T-helper 9 cell (primary cell): ENCODE results near the gene TMEM131.
"Not testable (repeated sequence)": the region's sequence is repeated elsewhere in the genome, so short reads cannot be mapped to it uniquely, and the experiment has no call there.

Experiments used
- DNase-seq: peaks from one replicate; pipeline ENCODE4 v3.0.0-alpha.2; 2020

Gene TMEM131

DNA sequence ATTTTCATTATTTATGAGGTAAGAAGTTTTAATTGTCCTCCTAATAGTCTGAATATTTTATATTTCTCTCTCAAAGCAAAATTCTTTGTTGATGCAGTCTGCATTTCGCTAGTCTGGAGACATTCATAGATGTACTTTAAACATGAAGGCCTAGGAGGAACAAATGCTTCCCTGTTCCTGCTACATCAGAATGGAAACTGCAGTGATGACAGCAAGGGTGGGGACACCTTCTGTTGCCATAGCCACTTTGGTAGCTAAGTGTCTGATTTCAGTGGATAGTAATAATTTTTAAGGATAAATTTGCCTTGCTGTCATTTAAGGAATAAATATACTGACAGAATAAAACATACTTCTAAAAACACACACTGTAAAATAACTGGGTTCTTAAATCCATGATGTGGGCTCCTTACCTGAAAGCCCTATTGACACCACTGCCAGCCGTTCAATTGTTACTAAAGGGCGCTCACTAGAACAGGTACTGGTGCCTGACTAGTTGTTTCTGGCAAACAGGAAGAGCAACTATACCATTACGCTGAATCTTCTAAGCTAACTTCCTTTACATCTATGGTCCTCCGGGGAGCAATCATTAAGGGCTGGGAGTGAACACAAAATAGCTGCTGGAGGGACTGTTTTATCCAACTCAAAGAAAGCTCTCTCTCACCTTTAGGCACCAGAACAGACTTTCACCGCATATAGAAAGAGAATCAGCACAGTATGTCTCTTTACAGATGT lies 88.2 kb downstream of the TMEM131 start:
- DNase-seq: no peak

DNA sequence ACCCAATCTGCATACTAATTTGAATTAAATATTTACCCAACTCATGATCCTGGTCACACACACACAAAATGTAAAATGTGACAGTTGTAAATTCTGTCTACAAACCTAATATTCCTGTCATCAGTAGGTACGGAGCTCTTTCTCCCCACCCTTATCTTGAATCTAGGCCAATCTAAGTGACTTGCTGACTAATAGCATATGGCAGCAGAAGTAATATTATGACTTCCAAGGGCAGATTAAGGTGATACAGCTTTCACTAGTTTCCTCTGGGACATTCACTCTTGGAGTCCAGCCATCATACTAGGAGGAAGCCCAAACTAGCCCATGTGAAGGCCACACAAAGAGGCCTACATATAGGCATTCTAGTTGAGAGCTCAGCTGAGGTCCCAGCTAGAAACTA lies 89.4 kb downstream of the TMEM131 start:
- no peak for DNase-seq

DNA sequence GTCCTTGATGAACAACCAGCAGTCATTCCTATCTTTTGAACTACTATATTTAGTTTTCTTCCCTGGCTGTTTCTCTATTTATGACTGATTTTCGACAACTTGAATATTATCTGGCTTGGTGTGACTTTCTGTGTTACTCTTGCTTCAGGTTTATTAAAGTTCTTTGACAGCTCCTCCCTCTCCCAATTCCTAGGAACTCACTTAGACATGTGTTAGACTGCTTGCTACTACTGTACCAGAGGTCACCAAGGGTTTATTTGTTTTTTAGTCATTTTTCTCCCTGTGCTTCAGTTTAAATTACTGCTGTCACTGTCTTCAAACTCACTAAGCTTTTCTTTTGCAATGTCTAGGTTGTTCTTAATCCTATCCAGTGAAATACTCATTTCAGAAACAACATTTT lies 90.5 kb downstream of the TMEM131 start:
- DNase-seq: no peak

DNA sequence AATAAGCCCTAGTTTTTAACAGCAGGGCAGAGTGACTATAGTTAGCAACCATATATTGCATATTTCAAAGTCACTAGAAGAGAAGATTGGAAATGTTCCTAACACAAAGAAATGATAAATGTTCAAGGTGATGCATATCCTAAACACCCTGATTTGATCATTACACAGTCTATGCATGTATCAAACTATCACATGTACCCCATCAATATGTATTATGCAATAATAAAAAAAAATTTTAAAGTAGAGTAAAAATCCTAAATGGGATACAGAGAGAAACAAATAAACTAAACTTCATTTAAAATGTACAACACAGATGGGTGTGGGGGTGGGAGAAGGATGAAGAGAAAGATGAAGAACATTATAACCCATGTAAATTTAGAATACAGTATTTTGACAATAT lies 93.9 kb downstream of the TMEM131 start:
- DNase-seq: no peak

DNA sequence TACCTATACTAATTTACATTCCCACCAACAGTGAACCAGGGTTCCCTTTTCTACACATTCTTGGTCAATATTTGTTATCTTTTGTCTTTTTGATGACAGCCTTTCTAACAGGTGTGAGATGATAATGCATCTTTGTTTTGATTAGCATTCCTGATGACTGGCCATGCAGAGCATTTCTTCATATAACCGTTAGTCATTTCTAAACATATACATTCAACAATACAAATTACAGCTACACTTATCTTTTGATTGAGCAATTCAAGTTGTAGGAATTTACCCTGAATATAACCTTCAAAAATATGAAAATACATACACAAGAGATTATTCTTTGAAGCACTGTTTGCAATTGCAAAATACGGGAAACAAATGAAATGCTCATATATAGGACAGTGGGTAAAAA lies 94.9 kb downstream of the TMEM131 start:
- DNase-seq: no peak

DNA sequence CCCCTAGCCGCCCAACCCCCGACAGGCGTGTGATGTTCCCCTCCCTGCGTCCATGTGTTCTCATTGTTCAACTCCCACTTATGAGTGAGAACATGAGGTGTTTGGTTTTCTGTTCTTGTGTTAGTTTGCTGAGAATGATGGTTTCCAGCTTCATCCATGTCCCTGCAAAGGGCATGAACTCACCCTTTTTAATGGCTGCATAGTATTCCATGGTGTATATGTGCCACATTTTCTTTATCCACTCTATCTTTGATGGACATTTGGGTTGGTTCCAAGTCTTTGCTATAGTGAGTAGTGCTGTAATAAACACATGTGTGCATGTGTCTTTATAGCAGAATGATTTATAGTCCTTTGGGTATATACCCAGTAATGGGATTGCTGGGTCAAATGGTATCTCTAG lies 102.7 kb downstream of the TMEM131 start:
- DNase-seq: not testable (repeated sequence)

DNA sequence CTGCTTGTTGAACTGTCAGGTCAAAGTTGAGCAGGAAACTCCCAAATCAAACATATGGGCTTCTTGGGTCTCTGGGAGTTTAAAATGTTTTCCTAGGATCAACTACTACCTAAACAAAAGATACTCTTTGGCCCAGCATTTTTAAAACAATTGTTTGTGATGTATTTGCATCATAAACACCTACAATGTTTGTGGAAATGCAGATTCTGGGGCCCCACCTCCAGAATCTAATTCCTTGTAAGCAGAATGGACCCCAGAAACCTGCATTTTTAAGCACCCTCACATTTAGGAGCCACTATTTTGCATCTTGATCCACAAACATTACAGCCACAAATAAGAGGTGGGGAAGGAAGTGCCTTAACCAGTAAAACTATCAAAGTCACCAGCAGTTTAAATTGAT lies 104.1 kb downstream of the TMEM131 start:
- DNase-seq: no peak

DNA sequence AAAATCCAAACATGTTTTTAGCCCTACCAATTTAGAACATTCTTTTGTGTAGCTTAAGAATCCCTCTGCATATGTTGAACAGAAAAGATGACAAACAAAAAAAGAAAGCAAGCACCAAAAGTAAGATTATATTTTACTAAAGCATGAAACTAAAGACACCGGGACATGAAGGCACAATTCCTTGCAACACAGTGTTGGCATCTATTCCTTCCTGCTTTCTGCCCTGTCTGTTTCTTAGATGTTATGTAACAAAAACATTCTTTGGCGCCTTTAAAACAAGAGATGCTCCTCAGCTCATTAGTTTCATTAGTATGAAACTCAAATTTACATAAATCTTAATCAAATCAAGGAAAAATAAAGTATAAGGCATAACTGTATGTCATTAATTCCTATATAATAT lies 106.6 kb downstream of the TMEM131 start:
- DNase-seq: no peak

DNA sequence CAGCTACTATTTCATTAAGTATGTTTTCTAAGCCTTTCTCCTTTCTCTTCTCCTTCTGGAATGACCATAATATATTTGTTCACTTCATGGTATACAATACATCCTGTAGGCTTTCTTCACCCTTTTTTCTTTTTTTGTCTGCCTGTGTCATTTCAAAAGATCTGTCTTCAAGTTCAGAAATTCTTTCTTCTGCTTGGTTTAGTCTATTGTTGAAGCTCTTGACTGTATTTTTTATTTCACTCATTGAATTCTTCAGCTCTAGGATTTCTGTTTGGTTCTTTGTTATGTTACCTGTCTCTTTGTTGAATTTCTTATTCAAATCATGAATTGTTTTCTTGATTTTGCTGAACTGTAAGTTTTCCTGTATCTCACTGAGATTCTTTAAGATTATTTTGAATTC lies 109.9 kb downstream of the TMEM131 start:
- DNase-seq: no peak

DNA sequence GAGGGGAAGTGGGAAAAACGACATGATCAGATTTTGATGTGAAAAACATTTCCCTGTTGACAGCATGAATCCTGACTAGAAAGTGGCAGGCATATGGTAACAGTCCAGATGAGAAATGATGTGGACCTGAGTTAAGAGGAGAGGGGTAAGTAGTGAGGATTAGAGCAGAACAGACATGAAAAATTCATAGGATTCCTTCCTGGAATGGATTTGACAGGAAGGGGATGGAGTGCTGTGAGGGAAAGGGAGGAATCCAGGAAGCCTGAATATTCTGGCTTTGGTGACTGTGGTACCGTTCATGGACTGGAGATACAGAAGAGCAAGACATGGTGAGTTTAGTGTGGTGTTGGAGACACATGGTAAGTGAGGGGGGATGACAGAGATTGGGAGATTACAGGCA lies 115.4 kb downstream of the TMEM131 start:
- DNase-seq: no peak

DNA sequence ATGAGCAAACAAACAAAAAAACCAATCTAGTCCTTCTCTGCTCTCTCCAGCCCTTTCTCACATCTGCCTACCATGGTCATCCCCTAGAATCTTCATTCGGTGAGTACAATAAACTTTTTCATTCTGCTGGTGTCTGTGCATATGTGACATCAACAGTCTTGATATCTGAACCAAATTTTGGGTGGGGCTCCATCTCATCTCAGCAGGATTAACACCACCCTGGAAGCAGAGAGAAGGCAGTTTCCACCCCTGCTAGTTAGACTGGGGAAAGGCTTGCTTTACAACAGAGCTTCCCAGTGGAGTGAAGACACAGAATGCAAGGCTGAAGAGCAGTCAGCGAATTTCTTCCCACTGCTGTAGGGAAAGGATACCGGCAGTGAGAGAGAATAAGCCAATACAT lies 116.9 kb downstream of the TMEM131 start:
- DNase-seq: no peak

DNA sequence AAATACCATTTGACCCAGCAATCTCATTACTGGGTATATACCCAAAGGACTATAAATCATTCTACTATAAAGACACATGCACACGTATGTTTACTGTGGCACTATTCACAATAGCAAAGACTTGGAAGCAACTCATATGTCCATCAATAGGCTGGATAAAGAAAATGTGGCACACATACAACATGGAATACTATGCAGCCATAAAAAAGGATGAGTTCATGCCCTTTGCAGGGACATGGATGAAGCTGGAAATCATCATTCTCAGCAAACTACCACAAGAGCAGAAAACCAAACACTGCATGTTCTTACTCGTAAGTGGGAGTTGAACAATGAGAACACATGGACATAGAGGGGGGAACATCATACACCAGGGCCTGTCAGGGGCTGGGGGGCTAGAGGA lies 117.4 kb downstream of the TMEM131 start:
- DNase-seq: not testable (repeated sequence)

DNA sequence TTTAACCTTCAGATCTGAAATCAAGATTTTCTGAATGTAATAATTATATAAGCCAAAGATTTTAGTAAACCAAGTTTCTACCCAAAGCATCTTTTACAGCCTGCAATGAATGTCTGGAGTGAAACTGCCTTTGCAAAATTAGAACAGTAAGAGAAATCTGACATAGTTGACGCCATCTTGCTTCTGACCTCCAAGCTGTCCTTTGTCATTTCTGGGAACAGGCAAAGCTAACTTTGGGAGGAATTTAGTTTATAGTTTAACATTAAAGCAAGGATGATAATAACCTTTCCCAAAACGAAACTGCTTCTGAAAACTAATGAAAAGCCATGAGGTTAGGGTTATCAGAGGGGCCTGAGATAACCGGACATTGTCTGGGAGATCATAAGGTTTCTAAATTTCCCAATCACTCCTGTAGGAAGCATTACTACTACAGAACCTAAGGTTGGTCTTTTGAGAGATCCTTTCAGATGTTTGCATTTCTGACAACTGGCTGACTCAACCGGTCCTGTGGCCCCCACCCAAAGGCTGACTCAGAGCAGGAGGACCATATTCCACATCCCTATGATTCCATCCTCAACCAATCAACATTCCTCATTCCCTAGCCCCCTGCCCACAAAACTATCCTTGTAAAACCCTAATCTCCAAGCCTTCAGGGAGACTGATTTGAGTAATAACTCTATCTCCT lies 124.5 kb downstream of the TMEM131 start:
- no peak for DNase-seq

DNA sequence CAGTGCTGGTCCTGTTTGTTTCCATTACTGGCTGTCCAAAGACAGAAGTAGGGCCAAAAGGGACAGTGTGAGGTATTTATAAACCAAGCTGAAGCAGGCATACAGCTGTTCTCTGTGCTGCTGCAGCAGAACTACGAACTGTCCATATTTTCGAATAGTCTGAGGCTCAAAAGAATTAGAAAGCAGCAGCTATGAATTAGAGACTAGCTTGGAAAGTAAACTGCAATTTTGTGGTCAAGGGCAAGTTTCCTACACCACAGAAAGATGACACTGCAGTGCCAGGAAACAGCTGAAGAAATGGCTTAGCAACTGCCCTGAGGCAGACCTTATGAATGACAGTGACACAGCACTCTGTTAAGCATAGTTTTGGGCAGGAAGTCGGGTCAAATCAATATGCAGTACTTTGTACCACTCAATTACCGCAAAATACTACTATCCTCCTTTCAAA lies 125.3 kb downstream of the TMEM131 start:
- DNase-seq: no peak

DNA sequence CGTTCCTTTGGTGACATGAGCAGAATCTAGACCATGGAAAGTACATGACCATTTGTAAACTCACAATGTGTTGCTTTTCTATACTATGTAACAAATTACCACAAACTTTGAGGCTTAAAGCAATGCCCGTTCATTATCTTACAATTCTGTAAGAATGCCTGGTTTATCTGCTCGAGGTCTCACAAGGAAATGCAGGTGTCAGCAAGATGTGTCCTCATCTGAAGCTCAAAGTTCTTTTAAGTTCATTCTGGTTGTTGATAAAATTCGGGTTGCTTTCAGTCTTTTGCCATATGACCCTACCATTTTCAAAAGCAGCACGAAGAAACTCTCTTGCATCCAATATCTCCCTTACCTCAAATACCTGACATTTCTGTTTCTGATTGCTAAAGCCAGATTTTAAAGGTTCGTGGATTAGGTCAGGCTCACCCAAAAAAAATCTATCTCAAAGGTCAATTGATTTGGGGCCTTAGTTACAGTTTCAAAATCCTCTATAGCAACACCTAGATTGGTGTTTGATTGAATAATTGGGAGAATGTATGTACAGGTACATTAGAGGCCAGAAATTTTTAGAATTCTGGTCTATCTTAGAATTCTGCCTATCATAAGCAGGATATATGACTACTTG lies 125.9 kb downstream of the TMEM131 start:
- DNase-seq: no peak

DNA sequence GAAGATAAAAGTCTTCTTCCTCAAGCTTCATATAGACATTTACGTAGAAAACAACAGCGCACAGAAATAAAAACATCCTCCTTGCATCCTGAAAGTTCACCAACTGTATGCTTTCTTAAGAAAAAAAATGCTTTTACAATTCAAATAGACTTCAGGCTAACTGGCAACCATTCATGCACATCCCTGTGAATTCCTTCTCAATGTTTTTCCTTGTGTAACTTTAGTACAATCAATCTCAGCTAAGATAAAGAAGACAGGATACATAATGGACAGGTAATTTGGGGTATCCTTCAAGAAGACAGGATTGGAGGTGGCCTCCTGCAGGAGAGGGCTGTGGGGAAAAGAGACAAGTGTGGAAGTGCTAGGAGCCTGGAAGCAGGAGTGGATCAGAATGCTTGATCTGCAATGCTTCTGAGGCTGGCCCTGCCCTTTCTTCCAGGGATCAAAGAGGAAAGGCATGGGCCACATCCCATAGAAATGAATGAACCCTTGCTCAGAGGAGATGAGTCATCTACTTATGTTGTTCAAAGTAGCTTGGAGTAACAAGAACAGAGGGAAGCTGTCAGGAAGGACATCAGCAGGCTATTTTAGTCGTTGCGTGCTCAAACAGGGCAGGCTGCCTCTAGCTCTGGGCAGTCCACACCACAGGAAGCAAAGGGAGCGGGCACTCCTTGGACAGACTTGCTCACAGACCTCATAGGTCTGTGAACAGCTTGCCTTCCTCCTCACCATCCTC lies 126.6 kb downstream of the TMEM131 start:
- no peak for DNase-seq

DNA sequence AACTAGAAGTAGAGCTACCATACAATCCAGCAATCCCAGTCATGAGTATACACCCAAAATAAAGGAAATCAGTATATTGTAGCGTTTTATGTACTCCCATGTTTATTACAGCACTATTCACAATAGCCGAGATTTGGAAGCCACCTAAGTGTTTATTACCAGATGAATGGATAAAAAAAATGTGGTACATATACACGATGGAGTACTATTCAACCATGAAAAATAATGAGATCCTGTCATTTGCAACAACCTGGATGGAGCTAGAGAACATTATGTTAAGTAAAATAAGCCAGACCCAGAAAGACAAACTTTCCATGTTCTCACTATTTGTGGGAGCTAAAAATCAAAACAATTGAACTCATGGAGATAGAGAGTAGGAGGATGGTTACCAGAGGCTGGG lies 131.9 kb downstream of the TMEM131 start:
- no peak for DNase-seq

DNA sequence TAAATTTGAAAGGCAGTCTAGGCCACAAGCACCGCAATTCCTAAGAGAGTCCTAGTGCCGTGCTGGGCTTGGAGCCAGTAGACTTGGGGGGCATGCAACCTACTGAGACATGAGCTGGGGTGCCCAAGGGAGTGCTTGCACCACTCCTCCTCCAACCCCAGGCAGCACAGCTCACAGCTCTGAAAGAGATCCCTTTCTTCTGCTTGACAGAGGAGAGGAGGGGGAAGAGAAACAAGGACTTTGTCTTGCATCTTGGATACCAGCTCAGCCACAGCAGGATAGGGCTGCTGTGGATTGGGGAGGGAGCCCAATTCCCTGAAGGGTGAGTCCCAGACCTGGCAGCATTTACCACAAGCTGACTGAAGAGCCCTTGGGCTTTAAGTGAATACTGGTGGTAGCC lies 134.6 kb downstream of the TMEM131 start:
- no peak for DNase-seq

DNA sequence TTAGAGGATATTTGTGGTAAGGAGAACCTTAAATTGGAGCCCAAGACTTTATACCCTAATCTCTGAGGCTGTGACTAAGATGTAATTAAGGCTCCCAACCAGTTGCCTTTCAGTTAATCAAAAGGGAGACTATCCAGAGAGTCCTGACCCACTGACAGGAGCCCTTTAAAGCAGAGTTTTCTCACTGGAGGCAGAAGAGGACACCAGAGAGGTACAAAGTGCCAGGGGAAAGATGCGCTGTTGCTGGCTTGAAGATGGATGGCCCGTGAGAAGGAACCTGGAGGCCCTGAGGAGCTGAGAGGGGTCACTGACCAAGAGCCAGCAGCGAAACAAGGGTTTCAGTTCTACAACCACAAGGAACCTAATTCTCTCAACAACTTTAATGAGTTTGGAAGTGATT lies 137.3 kb downstream of the TMEM131 start:
- no peak for DNase-seq

DNA sequence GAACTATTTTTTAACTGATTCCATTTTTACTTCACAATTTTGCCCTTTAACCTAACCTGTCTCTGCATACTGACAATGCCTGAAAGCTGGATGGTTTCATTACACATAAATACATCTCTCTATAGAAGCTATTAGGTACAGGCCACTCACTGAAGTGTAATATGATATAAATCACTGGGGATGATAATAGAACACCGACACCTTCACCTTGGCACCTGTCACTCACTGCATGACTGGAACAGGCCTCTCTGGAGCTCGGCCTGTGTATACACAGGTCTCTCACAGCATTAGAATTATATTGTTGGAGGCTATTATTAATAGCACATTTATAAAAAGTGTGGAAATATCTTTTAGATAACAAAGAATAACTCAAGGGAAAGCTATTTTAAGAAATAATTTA lies 138.2 kb downstream of the TMEM131 start:
- no peak for DNase-seq

DNA sequence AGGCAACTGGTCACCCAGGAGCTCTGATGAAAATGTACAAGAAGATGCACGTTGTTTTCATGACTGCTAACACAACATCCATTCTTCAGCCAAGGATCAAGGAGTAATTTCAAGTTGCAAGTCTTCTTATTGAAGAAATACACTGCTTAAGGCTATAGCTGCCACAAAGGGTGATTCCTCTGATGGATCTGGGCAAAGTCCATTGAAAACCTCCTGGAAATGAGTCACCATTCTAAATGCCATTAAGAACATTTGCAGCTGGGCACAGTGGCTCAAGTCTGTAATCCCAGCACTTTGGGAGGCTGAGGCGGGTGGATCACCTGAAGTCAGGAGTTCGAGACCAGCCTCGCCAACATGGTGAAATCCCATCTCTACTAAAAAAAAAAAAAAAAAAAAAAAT lies 142.7 kb downstream of the TMEM131 start:
- DNase-seq: not testable (repeated sequence)

DNA sequence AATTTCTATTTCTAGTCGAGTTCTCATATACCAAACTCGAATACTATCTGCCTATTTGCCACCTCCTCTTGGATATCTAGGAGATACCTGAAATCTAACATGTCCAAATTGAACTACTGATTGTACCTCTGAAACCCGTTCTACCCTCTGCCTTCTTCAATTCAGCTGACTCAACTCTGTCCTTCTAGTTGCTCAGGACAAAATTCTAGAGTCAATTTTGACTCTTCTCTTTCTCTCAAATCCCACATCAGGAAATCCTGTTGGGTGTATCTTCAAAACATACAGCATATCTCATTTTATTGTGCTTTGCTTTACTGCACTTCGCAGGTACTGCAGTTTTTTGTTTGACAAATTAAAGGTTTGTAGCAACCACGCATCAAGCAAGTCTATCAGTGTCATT lies 144.6 kb downstream of the TMEM131 start:
- no peak for DNase-seq

DNA sequence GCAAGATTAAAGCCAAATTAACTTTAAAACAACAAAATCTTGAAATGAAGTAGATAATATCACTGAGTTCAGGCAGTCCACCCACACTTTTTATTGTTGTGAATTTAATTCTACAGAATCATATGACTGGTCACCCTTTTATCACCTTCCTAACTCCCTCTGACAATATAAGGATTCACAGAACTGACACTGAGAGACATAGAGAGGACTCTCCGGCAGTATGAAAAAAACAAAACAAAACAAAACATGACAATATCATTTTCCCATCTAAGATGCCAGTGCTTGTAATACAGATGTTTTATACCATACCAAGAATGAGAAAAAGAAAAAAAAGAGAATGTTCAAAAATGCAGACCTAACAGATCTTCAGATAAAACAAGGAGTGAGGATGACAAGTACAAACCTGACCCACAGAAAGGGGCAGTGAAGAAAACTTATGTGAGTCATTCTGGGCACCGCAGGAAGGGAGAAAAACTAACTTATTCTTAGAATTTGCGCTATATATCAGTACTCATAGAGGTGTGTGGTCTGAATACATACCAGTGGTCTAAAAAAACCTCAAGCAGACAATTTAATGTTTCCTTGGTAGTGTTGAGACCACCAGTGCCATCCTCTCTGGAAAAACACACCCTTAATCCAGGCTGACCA lies 145.7 kb downstream of the TMEM131 start:
- no peak for DNase-seq
